H9 (cell line): Measurements from ENCODE around the gene LRTM2. TPM values are rescaled to one million over a fixed set of nuclear protein-coding genes. Genes with fewer than 3 reads are reported as not detected.

Source experiments
- DNase-seq: peaks from one replicate; pipeline ENCODE4 v3.0.0-alpha.2; 2017
- H2AFZ ChIP-seq: one replicate; pipeline ENCODE4 v1.6.1; 2013; ENCODE audit warnings: mild to moderate bottlenecking, low read length, control low read depth, moderate library complexity
- H2AK5ac ChIP-seq: 2 replicates; pipeline ENCODE4 v1.6.1; 2013; ENCODE audit warnings: low read length, control low read depth, mixed read lengths; ENCODE audit not compliant: insufficient read length
- H2BK120ac ChIP-seq: one replicate; pipeline ENCODE4 v1.6.1; 2013; ENCODE audit warnings: low read depth, mild to moderate bottlenecking, low read length, control low read depth, inconsistent platforms; ENCODE audit not compliant: poor library complexity, severe bottlenecking
- H2BK12ac ChIP-seq: 2 replicates; pipeline ENCODE4 v1.6.1; 2013; ENCODE audit warnings: low read length, control low read depth, mixed read lengths, low read depth; ENCODE audit not compliant: insufficient read length
- H2BK15ac ChIP-seq: 2 replicates; pipeline ENCODE4 v1.6.1; 2013; ENCODE audit warnings: low read depth, low read length, control low read depth
- H2BK20ac ChIP-seq: one replicate; pipeline ENCODE4 v1.6.1; 2013; ENCODE audit warnings: low read depth, mild to moderate bottlenecking, low read length, control low read depth, inconsistent platforms; ENCODE audit not compliant: poor library complexity, severe bottlenecking
- H2BK5ac ChIP-seq: 2 replicates; pipeline ENCODE4 v1.6.1; 2013; ENCODE audit warnings: low read length, control low read depth, mixed read lengths; ENCODE audit not compliant: insufficient read length
- H3K14ac ChIP-seq: 2 replicates; pipeline ENCODE4 v1.6.1; 2013; ENCODE audit warnings: low read length, control low read depth; ENCODE audit not compliant: insufficient read depth
- H3K18ac ChIP-seq: 2 replicates; pipeline ENCODE4 v1.6.1; 2013; ENCODE audit warnings: low read depth, mild to moderate bottlenecking, mixed read lengths, low read length, control low read depth; ENCODE audit not compliant: insufficient read length
- H3K23ac ChIP-seq: 2 replicates; pipeline ENCODE4 v1.6.1; 2013; ENCODE audit warnings: low read length, control low read depth, mixed read lengths, low read depth; ENCODE audit not compliant: insufficient read length
- H3K23me2 ChIP-seq: 2 replicates; pipeline ENCODE4 v1.6.1; 2013; ENCODE audit warnings: low read depth, mild to moderate bottlenecking, mixed read lengths, low read length, control low read depth; ENCODE audit not compliant: insufficient read length, poor library complexity, severe bottlenecking
- H3K27ac ChIP-seq: 2 replicates; pipeline ENCODE4 v1.5.1; 2013; ENCODE audit warnings: low read length, control low read depth, mixed read lengths, low read depth; ENCODE audit not compliant: insufficient read length
- H3K27me3 ChIP-seq: 2 replicates; pipeline ENCODE4 v1.6.1; 2013; ENCODE audit warnings: low read length, control low read depth, inconsistent platforms; ENCODE audit not compliant: insufficient read depth
- H3K4ac ChIP-seq: 2 replicates; pipeline ENCODE4 v1.6.1; 2013; ENCODE audit warnings: low read depth, mild to moderate bottlenecking, control low read depth, inconsistent platforms, low read length, moderate library complexity
- H3K4me1 ChIP-seq: 2 replicates; pipeline ENCODE4 v1.6.1; 2013; ENCODE audit warnings: low read length, control low read depth, inconsistent platforms; ENCODE audit not compliant: insufficient read depth
- H3K4me2 ChIP-seq: 2 replicates; pipeline ENCODE4 v1.6.1; 2013; ENCODE audit warnings: low read length, control low read depth, mixed read lengths; ENCODE audit not compliant: insufficient read length, insufficient read depth
- H3K56ac ChIP-seq: 2 replicates; pipeline ENCODE4 v1.6.1; 2013; ENCODE audit warnings: low read depth, mild to moderate bottlenecking, mixed read lengths, low read length, control low read depth; ENCODE audit not compliant: insufficient read length
- H3K79me1 ChIP-seq: 2 replicates; pipeline ENCODE4 v1.6.1; 2013; ENCODE audit warnings: low read depth, mild to moderate bottlenecking, moderate library complexity, low read length, control low read depth, inconsistent platforms; ENCODE audit not compliant: insufficient read depth, poor library complexity, severe bottlenecking
- H3K79me2 ChIP-seq: 2 replicates; pipeline ENCODE4 v1.6.1; 2013; ENCODE audit warnings: low read length, control low read depth, inconsistent platforms; ENCODE audit not compliant: insufficient read depth
- H3K9ac ChIP-seq: 2 replicates; pipeline ENCODE4 v1.6.1; 2013; ENCODE audit warnings: low read length, control low read depth, mixed read lengths; ENCODE audit not compliant: insufficient read length; ENCODE audit errors: extremely low read depth
- H3K9me3 ChIP-seq: one replicate; pipeline ENCODE4 v1.6.1; 2013; ENCODE audit warnings: low read depth, low read length, inconsistent platforms; ENCODE audit not compliant: control insufficient read depth
- H3T11ph ChIP-seq: one replicate; pipeline ENCODE4 v1.6.1; 2013; ENCODE audit warnings: mild to moderate bottlenecking, low read length, control low read depth, inconsistent platforms
- H4K20me1 ChIP-seq: one replicate; pipeline ENCODE4 v1.6.1; 2013; ENCODE audit not compliant: control insufficient read depth, insufficient read length, insufficient read depth
- H4K5ac ChIP-seq: 2 replicates; pipeline ENCODE4 v1.6.1; 2013; ENCODE audit warnings: low read depth, mild to moderate bottlenecking, mixed read lengths, low read length, control low read depth; ENCODE audit not compliant: insufficient read length
- H4K8ac ChIP-seq: replicated peaks from 2 replicates; pipeline ENCODE4 v1.6.1; 2013; ENCODE audit warnings: low read length, control low read depth, mixed read lengths, low read depth; ENCODE audit not compliant: insufficient read length
- H4K91ac ChIP-seq: 2 replicates; pipeline ENCODE4 v1.6.1; 2013; ENCODE audit warnings: low read depth, mild to moderate bottlenecking, moderate library complexity, mixed read lengths, low read length, control low read depth; ENCODE audit not compliant: insufficient read length
- H3K27ac Mint-ChIP-seq, 3 experiments: 2 replicates in 2 of 3; 3 replicates in 1 of 3; pipeline ENCODE4 v1.8.0; 2020 to 2021; ENCODE audit warnings: mixed read lengths in 3 of 3, mild to moderate bottlenecking in 1 of 3, moderate library complexity in 1 of 3
- H3K27me3 Mint-ChIP-seq: 2 replicates; pipeline ENCODE4 v1.8.0; 2021; ENCODE audit warnings: low read depth, mild to moderate bottlenecking, moderate library complexity, mixed read lengths
- H3K36me3 Mint-ChIP-seq, 3 experiments: 2 replicates in 2 of 3; 3 replicates in 1 of 3; pipeline ENCODE4 v1.8.0; 2020 to 2021; ENCODE audit warnings: low read depth in 3 of 3, mixed read lengths in 3 of 3; ENCODE audit not compliant: insufficient read depth in 1 of 3
- H3K4me1 Mint-ChIP-seq, 2 experiments: 2 replicates each; pipeline ENCODE4 v1.8.0; 2020; ENCODE audit warnings: mixed read lengths in 2 of 2
- H3K4me3 Mint-ChIP-seq, 2 experiments: 2 replicates in 1 of 2; 3 replicates in 1 of 2; pipeline ENCODE4 v1.8.0; 2020 to 2021; ENCODE audit warnings: mild to moderate bottlenecking in 2 of 2, mixed read lengths in 2 of 2, moderate library complexity in 1 of 2
- H3K9me3 Mint-ChIP-seq, 2 experiments: 2 replicates in 1 of 2; 3 replicates in 1 of 2; pipeline ENCODE4 v1.8.0; 2020; ENCODE audit warnings: mild to moderate bottlenecking in 2 of 2, mixed read lengths in 2 of 2, moderate library complexity in 1 of 2
- CTCF ChIP-seq: fragments of 200-600 bp; sonication (generic); conservative IDR thresholded peaks from 3 replicates; pipeline ENCODE4 v1.8.0; 2021; ENCODE audit warnings: antibody characterized with exemption, mild to moderate bottlenecking
- WGBS: extraction: QIAGEN DNeasy Blood & Tissue Kit; methylation state at CpG from one replicate; pipeline ENCODE4 v1.1.7; 2013; ENCODE audit warnings: missing lambda C conversion rate, low lambda C conversion rate, mixed read lengths; ENCODE audit not compliant: insufficient read length; ENCODE audit errors: extremely low coverage; 5-methylcytosine and 5-hydroxymethylcytosine counted together
- total RNA-seq: library from RNA; stranded (reverse); gene quantifications from 2 replicates; pipeline ENCODE4 v1.2.1, GENCODE V29; 2021

Gene LRTM2
- total RNA-seq, 1 experiment from 2014 or later = not detected

- Histone ChIP-seq H3K4me1 (peaks cover 9% of the 10 kb centered on the region; the same call in 1 of the 2 replicates), H2AK5ac (no peak overlapping the region), H4K5ac (no peak overlapping the region), H2BK12ac (no peak overlapping the region), H3K4me2 (no peak overlapping the region), H4K20me1 (no peaks in the 10 kb centered on the region), H3K56ac (no peak overlapping the region), H2AFZ (no peak overlapping the region), H3K9ac (no peak overlapping the region), H3K79me2 (no peaks in the 10 kb centered on the region), H3K79me1 (no peaks in the 10 kb centered on the region), H3K23ac (no peak overlapping the region), H3K18ac (no peak overlapping the region), H3K23me2 (no peaks in the 10 kb centered on the region), H2BK5ac (no peak overlapping the region), H4K8ac (no peak overlapping the region), H2BK120ac (no peak overlapping the region), H3K4ac (no peak overlapping the region), H3K27ac (no peak overlapping the region), H4K91ac (no peak overlapping the region), H3T11ph (no peak overlapping the region), H2BK15ac (no peak overlapping the region), H3K14ac (no peak overlapping the region), H3K9me3 (no peaks in the 10 kb centered on the region), H2BK20ac (no peak overlapping the region), H3K27me3 (no peaks in the 10 kb centered on the region)
- Mint-ChIP-seq H3K27ac (no peak overlapping the region), H3K9me3 (no peaks in the 10 kb centered on the region), H3K27me3 (peaks cover 9% of the 10 kb centered on the region), H3K4me3 (no peak overlapping the region), H3K4me1 (peaks cover 15 to 36% of the 10 kb centered on the region in 2 experiments), H3K36me3 (no peaks in the 10 kb centered on the region)
- TF ChIP-seq CTCF = no peak
- DNase-seq = no peak
- WGBS = no CpG with 5 or more reads among the region's 4 CpGs
These were observed 27.0 kb downstream of the LRTM2 start for GRCh38 chr12:1847411-1847810.
